ENCODE results near the gene SLC6A19.

Gene SLC6A19

GRCh38 chr5:1201327-1202025, at the start of gene SLC6A19:
Gene SLC6A19, plus strand, starts transcription at chr5:1201595. Its CDS starts 56 bp downstream, at chr5:1201651.
- no peak for TF ChIP-seq GATA2 (IDR thresholded peaks at IDR 0.05; ENCODE audit: low read depth, low read length)
- TF ChIP-seq GATA3 (IDR thresholded peaks at IDR 0.05; ENCODE audit: low read depth, low read length), result no peak

- no peak for TF ChIP-seq GATA2 (IDR thresholded peaks at IDR 0.05; ENCODE audit: low read depth, low read length)
- no peak for TF ChIP-seq GATA3 (IDR thresholded peaks at IDR 0.05; ENCODE audit: low read depth, low read length)
Observed at GRCh38 chr5:1152156-1152555, 49.2 kb upstream of the SLC6A19 start.

- TF ChIP-seq GATA2 (IDR thresholded peaks at IDR 0.05; ENCODE audit: low read depth, low read length) (no peak), GATA3 (IDR thresholded peaks at IDR 0.05; ENCODE audit: low read depth, low read length) (no peak)
Observed at GRCh38 chr5:1152771-1153282, 48.6 kb upstream of the SLC6A19 start.

- no peak for TF ChIP-seq GATA3 (IDR thresholded peaks at IDR 0.05; ENCODE audit: low read depth, low read length)
- TF ChIP-seq GATA2 (IDR thresholded peaks at IDR 0.05; ENCODE audit: low read depth, low read length), result no peak
Observed at GRCh38 chr5:1153428-1153827, 48.0 kb upstream of the SLC6A19 start.

- TF ChIP-seq GATA2 (IDR thresholded peaks at IDR 0.05; ENCODE audit: low read depth, low read length) (no peak), GATA3 (IDR thresholded peaks at IDR 0.05; ENCODE audit: low read depth, low read length) (no peak)
Observed at GRCh38 chr5:1155191-1156032, 46.0 kb upstream of the SLC6A19 start.

GRCh38 chr5:1156033-1156753, 45.2 kb upstream of the SLC6A19 start:
- TF ChIP-seq GATA2 (IDR thresholded peaks at IDR 0.05; ENCODE audit: low read depth, low read length), result no peak
- TF ChIP-seq GATA3 (IDR thresholded peaks at IDR 0.05; ENCODE audit: low read depth, low read length), result no peak

- TF ChIP-seq GATA2 (IDR thresholded peaks at IDR 0.05; ENCODE audit: low read depth, low read length) (no peak), GATA3 (IDR thresholded peaks at IDR 0.05; ENCODE audit: low read depth, low read length) (no peak)
Observed at GRCh38 chr5:1156754-1157460, 44.5 kb upstream of the SLC6A19 start.

- TF ChIP-seq GATA2 (IDR thresholded peaks at IDR 0.05; ENCODE audit: low read depth, low read length) (no peak), GATA3 (IDR thresholded peaks at IDR 0.05; ENCODE audit: low read depth, low read length) (no peak)
Observed at GRCh38 chr5:1158647-1159340, 42.6 kb upstream of the SLC6A19 start.

- no peak for TF ChIP-seq GATA3 (IDR thresholded peaks at IDR 0.05; ENCODE audit: low read depth, low read length)
- no peak for TF ChIP-seq GATA2 (IDR thresholded peaks at IDR 0.05; ENCODE audit: low read depth, low read length)
Observed at GRCh38 chr5:1159341-1159675, 42.1 kb upstream of the SLC6A19 start.

GRCh38 chr5:1159774-1160406, 41.5 kb upstream of the SLC6A19 start:
- TF ChIP-seq GATA3 (IDR thresholded peaks at IDR 0.05; ENCODE audit: low read depth, low read length) (no peak), GATA2 (IDR thresholded peaks at IDR 0.05; ENCODE audit: low read depth, low read length) (no peak)

- TF ChIP-seq GATA2 (IDR thresholded peaks at IDR 0.05; ENCODE audit: low read depth, low read length) (no peak), GATA3 (IDR thresholded peaks at IDR 0.05; ENCODE audit: low read depth, low read length) (no peak)
Observed at GRCh38 chr5:1161108-1161832, 40.1 kb upstream of the SLC6A19 start.

- TF ChIP-seq GATA2 (IDR thresholded peaks at IDR 0.05; ENCODE audit: low read depth, low read length), result no peak
Observed at GRCh38 chr5:1161833-1162229, 39.6 kb upstream of the SLC6A19 start.
